HS-27A (cell line): ENCODE results near the gene GLI3.
A peak's percentile ranks its signal among the peaks of the same experiment; 100 is the strongest.

Source experiments
- DNase-seq: peaks from one replicate; pipeline ENCODE4 v3.0.0-alpha.2; 2012; ENCODE audit warnings: low read depth, missing footprints

The GLI3 gene

GRCh38 chr7:41971640-41972187 is 265.3 kb downstream of the GLI3 start:
- no peak for DNase-seq

- DNase-seq, result no peak
Measured at GRCh38 chr7:41970941-41971340, 266.1 kb downstream of the GLI3 start.

DNA sequence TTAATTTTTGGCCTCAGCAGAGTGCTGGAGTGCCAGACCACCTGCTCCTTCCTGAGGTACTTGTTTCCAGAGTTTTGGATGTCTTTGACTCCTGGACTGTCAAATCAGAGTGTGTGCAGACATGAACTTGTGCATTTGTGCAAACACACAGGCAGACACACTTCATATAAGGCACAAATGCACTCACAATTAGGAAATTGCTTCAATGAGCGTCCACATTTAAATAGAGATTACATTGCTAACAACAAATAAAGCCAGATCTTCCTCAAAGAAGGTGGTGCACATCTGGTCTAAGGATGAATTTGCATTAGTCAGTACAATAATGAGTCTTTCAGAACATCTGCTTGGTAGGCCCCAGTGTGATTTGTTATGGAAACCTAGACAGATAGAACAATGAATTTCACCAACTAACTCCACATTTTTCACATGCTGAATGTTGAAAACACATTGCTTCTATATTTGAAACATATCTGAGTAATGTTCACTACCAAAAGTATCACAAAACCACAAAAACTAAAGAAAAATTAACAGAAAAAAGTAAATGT is 267.4 kb downstream of the GLI3 start:
- DNase-seq, result no peak

GRCh38 chr7:41967156-41967555 is 269.9 kb downstream of the GLI3 start:
- DNase-seq, result no peak

- no peak for DNase-seq
Measured at GRCh38 chr7:41965951-41966505, 271.0 kb downstream of the GLI3 start.

- no peak for DNase-seq
Measured at GRCh38 chr7:41964849-41965745, 271.9 kb downstream of the GLI3 start.

DNA sequence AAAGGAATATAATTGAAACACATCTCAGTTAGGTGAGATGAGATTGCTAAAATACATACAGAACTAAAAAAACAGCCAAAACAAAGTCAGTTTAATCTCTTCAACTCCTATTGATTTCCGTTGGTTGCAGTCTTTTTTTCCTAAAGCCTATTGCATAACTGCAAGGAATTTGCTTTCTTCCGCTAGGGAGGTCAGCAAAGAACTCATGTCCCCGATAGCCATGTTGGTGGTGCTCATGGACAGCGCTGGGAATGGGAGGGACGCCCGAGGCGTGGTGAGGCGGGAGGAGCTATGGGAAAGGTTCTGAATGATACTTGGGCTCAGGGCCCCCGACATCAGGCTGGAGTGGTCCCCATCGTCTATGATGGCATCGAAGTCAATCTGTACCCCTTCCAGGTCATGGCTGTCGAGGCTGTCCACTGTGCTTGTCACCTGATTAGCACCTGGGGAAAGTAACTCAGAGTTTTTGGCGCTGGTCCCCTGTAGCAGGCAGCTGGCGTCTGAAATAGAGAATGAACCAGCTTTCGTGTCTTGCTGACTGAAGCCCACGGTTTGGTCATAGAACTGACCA is 272.7 kb downstream of the GLI3 start:
- no peak for DNase-seq

- no peak for DNase-seq
Measured at GRCh38 chr7:41956705-41957104, 280.3 kb downstream of the GLI3 start.

DNA sequence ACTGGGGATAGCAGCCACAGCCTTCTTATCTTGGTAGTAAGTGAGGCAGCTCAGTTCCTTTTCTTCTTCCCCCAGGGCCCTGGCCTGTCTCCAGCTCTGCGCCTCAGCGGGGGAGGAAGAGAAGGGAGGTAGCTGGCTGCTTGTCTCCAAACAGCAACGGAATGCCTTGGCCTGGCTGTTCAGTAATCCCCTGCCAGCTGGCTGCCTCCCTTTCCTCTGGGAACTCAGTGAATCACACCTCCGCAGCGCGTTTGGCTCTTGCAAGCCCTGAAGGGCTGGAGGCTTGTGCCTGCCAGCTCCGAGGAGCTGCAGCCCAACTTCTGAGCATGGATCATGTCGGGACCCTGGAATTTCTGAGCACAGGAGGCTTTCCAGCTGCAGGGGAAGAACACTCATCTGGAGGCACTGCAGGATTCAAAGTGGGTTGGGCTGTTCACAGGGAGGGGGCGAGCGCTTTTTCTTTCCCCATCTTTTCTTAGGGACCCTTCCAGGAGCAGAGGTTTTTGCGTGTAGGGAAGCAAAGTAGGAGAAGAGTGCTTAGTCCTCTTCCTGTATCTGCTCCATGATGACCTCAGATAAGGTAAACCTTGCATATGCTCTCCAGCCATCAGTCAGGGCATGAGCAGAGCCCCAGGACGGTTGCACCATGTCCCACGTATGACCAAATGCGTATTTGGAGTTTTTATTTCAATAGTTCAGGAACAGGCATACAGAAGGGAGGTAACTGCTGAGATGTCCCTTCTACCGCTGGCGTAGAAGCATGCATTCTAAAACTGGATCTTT is 280.9 kb downstream of the GLI3 start:
- peak; percentile 64 for DNase-seq

- DNase-seq, result no peak
Measured at GRCh38 chr7:41955451-41955850, 281.6 kb downstream of the GLI3 start.

- DNase-seq, result no peak
Measured at GRCh38 chr7:41954976-41955375, 282.0 kb downstream of the GLI3 start.

DNA sequence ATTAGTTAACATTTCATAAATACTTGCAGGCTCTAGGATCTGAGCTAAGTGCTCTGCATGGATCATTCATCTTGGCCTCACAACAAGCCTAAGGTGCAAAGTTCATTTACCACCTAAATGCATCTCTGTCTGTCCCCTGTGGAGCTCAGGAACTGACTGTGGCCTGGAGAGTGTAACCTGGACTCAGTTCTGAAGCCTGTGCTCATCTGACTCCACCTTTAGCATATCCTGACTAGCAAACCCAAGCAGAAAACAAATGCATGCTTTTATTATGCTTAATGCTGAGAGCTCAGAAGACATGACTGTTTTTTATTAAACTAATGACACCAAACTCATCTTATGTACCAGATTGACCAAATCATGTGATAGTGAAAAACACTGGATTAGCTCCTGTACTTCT is 288.5 kb downstream of the GLI3 start:
- no peak for DNase-seq

DNA sequence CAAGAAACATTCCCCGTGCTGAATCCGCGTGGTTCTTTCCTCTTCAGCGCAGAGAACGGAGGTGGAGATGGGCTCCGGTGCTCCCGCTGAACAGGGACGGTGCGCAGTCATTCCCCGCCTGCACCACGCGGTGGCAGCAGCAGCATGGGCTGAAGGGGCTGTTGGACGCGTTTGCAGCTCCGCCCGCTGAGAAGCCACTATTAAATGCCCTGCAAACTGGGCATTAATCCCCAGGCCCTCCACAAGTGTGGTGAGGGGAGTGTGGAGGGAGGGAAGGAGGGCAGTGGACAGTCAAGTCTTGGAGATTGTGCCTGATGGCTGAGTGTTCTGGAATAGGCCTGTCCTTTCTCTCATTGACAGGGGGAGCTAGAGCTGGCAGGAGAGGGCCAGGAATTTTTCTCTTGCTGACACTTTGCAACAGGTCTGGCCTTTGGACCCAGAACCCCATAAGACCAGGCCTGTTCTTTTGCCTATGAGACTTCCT is 293.9 kb downstream of the GLI3 start:
- no peak for DNase-seq

- DNase-seq, result no peak
Measured at GRCh38 chr7:41942468-41943093, 294.4 kb downstream of the GLI3 start.

DNA sequence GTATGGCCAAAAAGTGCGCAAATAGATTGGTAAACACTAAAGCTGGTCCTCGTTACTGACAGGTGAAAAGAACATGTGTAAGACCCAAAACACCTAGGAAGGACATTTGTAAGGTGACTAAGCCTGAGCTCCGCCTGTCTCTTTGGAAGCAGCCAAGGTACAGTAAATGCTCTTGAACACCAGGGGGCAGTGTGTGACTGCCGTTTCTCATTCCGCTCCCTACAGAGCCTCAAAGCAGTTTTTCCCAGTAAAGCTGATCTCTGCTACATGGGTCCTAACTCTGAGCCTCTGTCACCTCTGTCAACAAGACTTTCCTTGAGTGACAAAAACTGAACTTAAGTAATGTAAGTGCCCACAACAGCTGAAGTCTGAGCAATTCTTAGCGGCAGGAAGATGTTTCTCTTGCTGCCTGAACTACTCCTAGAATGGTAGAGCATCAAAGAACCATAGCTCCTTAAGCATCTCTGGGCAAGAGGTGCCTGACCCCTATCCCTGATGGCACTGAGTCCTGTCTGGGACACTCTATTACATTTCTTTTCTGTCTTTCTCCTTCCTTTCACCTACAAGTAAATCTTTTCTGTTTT is 296.2 kb downstream of the GLI3 start:
- DNase-seq, result no peak

GRCh38 chr7:41938371-41938770 is 298.6 kb downstream of the GLI3 start:
- DNase-seq, result no peak

GRCh38 chr7:41933427-41933826 is 303.6 kb downstream of the GLI3 start:
- DNase-seq, result no peak

DNA sequence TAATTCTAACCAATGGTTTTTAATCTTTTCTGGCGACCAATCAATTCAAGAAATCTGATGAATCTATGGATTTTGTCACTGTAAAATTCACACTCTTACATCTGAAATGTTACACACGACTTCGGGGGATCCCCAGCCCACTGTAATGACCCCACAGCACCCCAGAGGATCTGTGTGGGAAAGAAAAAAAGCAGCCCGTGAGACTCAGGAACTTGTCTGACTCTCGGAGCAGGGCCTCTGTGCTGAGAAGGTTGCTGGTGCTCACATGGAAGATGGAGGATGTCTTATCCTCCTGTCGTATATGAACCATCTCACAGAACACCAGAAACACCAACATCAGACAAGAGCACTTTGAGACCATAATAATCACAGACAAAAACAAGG is 305.8 kb downstream of the GLI3 start:
- no peak for DNase-seq

GRCh38 chr7:41930538-41931262 is 306.3 kb downstream of the GLI3 start:
- DNase-seq, result no peak

- no peak for DNase-seq
Measured at GRCh38 chr7:41928781-41929180, 308.2 kb downstream of the GLI3 start.
